GM18861 (cell line): Measurements from ENCODE around the gene NUDT22.

Experiments used
- ATAC-seq: cut with Tn5 transposase; IDR thresholded peaks from one replicate; pipeline ENCODE4 v1.9.1; 2021; ENCODE audit not compliant: unreplicated experiment

NUDT22 gene, protein sequence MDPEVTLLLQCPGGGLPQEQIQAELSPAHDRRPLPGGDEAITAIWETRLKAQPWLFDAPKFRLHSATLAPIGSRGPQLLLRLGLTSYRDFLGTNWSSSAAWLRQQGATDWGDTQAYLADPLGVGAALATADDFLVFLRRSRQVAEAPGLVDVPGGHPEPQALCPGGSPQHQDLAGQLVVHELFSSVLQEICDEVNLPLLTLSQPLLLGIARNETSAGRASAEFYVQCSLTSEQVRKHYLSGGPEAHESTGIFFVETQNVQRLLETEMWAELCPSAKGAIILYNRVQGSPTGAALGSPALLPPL

DNA sequence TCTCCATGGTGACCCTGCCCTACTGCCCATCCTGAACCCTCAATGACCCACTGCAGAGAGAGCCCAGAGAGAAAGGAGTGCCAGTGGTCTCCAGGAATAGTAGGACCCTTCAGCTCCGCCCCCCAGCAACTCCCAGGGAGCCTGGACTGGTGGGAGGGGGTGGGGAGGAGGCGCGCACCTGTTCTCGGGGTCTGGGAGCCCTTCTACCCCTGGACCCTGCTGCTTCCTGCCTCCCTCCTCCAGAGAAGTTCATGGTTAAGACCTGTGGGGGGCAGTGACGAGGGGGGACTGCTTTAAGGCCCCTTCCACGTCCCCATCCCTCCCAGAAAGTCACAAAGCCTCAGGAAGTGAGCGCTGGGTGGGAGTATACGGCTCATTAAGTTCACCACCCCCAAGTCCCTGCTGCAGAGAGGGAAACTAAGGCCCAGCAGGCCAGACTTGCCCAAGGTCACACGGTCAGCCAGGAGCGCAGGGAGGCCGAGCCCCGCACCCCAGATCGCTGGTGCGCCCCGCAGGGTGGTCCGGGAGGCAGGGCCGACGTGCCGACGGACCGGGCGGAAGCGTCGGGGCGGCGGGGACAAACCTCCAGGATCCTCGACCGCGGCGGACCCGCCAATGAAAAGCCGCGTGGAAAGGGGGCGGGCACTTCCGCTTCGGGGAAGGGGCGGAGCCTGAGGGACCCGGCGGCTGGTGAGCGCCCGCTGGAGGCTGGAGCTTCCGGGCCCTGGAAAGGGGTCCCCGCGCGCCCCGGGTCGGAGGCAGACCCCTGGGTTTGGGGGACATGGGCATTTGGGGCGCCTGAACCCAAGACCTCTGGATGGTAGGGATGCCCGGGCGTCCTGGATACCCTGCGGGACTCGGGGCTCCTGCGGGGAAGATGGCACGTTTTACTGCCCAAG is at the start of gene NUDT22, which contains the start of gene TRPT1:
TSS of gene NUDT22 (plus strand) at position 667 of the 899 bp plus-strand sequence. CDS start 379 bp downstream, outside the sequence.
TSS of gene TRPT1 (minus strand) at position 579 of the 899 bp plus-strand sequence. CDS start at position 253, 326 bp downstream.
- ATAC-seq: peak; percentile 35

DNA sequence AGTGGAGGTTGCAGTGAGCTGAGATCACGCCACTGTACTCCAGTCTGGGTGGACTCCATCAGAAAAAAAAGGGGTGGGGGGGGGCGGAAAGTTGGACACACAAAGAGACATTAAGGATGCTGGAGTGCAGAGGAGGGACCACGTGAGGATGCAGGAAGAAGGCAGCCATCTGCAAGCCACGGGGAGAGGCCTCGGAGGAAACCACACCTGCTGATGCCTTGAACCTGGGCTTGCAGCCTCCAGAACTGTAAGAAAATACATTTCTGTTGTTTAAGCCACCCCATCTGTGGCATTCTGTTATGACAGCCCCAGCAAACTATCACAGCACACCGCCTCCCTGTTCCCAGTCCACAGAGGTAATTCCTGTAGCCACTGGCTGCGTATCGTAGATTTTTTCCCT is 49.3 kb upstream of the NUDT22 start:
- no peak for ATAC-seq

DNA sequence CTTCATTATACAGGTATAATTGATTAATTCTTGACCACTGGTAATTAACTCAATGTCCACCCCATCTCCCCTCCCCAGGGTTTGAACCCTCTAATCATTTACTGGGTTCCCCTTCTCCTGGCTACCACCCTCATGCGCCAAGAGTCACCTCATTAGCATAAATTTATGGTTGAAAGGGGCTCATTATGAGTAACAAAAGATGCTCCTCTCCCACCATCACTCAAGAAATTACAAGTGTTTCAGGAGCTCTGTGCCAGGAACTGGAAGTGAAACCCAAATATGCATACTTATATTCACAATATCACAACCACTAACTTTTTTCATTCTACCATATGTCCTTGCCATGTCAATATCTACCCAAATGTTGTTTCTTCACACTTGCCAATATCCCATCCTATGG is 47.9 kb upstream of the NUDT22 start:
- ATAC-seq: no peak

DNA sequence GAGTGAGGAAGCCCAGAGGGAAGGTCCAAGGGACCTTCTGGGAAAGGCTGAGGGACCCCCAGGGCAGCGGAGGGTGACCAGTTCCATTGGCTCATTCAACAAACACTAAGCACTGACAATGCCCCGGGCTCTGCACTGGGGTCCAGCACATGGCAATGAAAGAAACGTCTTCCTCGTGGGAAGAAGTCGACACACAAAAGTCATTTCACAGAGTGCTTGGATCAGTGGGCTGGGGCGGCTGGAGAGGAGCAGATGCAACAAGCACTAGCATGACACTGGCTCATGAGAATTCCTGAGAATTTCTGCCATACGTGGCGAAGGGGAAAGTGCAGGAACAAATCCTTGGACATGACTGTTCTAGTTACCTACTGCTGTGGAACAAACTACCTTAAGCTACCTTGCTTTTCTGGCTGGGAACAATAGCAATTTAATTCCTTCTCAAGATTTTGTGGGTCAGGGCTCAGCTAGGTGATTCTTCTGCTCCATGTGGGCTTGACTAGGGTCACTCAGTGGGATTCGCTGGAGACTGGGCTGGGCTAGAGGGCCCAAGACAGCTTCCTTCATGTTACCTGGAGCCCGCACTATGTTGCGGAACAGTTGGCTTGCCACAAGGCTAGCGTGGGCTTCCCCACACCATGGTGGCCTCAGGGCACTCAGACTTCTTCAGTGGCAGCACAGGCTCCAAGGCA is 47.0 kb upstream of the NUDT22 start:
- no peak for ATAC-seq

DNA sequence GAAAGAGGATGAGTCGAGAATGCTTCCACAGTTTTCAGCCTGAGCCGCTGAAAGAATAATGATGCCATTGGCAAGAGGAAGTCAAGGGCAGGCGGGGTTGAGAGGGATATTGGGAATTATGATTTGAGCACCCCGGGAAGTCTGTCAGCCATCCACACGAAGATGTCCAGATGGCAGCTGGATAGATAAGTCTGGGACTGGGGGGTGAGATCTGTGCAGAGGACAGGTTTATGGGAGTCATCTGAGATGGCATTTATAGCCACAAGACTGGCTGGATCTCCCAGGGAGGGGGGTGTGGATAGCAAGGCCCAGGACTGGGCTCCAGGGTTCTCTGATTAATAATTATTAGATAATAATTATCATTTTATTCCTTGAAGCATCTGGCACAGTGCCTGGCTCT is 45.2 kb upstream of the NUDT22 start:
- ATAC-seq: no peak

DNA sequence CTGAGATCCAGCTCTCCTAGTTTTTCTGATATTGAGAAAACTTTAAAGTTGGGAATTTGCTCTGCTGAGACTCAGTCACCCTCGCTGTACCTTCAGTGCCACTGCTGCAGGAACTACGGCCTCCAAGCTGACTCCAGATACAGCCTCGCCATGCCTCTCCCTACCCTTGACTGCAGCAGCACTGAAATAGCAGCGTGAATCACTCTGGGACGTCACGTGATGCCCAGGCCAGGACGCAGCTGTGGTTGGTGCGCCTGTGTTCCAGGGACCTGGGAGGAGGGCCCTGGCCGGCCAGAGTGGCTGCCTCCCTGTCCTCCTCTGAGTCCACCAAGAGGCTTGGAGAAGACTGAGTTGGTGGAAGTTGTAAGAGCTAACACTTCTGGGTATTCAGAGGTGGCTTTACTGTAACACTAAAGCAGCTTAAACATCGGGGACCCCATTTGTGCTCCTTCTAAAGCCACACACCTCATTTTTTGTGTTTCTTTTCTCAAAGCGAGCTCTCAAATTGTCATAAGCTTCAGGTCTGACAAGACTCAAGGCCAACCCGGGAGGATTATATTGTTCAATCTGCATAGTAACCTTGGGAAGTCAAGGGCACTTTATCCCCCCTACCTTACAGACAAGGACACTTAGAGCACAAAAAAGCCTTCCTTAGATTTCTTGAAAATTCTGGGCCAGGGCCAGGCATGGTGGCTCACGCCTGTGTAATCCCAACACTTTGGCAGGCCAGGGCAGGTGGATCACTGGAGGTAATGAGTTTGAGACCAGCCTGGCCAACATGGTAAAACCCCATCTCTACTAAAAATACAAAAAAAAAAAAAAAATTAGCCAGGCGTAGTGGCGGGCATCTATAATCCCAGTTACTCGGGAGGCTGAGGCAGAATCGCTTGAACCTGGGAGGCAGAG is 44.3 kb upstream of the NUDT22 start:
- ATAC-seq: no peak

DNA sequence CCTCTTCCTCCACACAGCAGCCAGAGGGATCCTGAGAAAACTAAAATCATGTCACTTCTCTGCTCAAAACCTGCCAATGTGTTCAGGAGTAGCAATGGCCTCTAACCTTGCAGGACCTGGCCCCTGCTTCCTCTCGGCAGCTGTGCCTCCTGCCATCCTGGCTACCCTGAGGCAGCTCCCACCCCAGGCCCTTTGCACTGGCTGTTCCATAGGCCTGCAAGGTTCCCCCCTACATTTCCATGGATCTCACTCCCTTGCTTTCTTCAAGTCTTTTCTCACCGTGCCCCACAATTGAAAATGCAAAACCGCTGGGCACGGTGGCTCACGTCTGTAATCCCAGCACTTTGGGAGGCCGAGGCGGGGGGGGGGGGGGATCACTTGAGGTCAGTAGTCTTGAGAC is 42.2 kb upstream of the NUDT22 start:
- no peak for ATAC-seq

DNA sequence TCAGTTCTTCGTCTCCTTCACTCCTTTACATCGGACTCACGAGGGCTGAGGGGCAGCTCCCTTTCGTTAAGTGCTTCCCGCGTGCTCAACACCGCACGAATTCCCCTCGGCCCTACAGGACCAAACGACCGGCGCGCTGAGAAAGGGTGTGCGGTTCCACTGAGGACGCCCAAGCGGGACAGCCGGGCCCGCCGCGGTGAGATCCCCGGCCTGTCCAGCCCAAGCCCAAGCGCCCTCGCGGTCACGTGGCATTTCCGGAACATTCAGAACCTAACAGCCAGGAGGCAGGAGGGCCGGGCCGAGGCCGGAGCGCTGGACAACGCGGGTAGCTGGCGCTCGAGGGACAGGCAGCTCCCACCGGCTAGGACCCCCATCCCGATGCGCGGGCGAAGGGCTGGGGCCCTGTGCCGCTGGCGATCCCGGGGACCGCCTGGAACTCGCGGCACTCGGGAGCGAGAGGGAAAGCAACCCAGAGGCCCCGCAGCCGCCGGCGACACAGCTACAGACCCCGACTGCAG is 40.8 kb upstream of the NUDT22 start:
- peak; percentile 11 for ATAC-seq

DNA sequence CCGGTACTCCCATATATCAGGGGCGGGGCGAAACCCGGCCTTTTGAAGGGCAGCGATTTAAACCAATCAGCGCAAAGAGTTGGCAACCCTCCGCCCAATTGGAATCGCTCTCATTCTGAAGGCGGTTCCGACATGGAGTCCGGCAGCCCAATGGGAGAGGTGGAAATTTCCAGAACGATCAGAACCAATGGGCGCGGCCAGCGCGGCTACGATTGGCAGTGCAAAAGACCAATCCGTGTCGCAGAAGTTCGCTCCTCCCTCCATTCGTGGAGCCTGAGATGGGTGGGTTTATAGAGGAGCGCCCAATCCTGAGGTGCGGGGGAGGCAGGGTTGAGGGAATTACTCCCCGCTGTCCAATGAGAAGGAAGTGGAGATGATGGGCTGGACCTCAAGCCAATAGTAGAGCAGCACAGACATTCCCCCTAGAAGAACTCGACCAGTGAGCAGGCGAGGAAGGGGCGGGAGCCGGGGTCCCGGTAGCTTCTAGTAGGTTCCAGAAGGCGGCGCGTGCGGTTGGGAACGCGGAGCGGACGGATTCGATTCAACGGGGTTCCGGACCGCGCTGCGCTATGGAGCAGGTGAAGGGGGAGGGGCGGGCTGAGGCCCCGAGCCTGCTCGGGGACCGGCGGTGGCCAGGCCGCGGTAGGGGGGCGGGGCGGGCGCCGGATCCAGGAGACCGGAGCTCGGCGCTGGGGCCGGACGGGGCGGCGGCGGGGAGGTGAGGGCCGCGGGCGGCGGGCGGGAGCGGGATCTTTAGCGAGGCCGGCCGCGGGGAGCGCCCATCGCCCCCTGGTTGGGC is 40.2 kb upstream of the NUDT22 start, which contains the start of gene STIP1:
TSS of gene STIP1 (plus strand) at position 479 of the 799 bp plus-strand sequence. CDS start at position 570, 91 bp downstream.
- peak; percentile 81 for ATAC-seq

DNA sequence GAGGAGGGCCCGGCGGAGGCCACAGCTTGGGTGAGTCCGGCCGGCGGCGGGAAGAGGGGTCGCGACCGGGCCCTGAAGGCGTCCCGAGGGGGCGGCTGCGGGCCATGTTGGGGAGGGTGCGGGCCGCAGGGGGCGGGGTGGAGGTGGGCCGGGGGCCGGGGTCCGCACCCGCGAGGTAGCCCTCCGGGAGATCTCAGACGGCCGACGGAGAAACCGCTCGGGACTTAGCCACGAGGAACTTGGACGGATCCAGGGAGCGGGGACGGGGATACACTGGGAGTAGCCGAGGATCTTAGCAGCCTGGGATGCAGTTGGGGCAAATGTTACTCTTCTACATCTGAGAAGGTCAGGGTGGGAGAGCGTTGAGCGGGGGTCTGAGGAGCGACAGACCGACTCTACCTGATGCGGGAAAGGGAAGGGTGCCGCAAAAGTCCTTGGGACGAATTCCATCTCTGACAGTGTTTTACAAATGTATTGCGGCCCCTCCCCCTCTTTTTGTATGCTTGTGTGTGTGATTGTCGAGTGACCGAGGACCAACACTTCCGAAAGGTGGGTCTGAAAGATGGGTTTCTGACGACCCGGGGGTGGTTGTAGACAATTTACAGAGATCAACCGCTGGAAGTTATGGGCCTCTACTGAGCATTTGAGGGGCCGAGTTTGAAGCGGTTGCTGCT is 39.4 kb upstream of the NUDT22 start:
- no peak for ATAC-seq

DNA sequence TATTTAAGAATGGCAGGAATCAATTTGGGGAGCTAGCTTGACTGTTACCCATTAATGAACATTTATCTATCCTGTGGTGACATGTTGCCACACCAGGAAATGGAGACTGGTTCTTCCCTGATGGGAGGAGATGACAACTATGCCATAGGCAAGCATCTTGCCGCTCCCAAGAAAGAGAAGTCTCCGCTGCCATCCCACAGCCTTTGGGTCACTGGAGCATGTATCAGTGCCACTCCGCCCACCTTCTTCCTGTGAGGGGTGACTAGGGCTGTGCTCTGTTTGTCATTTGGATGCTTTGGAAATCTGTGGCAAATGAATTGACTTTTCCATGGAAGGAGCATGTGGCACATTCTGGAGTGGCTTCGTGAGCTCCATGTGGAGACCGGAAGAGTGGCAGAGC is 33.6 kb upstream of the NUDT22 start:
- no peak for ATAC-seq

DNA sequence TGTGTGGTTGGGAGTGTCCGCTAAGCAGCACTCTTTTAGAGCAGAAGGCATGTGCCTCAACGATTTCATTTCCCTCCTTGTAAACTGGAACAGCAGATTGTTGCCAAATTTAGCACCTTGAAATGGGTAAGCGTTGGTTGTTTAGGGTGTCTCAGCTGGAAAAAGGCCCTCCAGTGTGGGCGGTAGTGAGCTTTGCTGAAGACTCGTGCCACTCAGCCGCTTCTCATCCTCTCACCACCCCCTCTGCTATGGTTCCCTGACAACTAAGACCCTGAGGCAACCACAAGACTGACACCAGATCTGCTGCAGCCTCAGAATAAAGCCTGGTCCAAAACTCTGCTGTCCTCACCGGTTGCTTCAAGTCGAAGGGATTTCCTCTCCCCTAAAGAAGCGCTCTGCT is 29.4 kb upstream of the NUDT22 start:
- no peak for ATAC-seq

DNA sequence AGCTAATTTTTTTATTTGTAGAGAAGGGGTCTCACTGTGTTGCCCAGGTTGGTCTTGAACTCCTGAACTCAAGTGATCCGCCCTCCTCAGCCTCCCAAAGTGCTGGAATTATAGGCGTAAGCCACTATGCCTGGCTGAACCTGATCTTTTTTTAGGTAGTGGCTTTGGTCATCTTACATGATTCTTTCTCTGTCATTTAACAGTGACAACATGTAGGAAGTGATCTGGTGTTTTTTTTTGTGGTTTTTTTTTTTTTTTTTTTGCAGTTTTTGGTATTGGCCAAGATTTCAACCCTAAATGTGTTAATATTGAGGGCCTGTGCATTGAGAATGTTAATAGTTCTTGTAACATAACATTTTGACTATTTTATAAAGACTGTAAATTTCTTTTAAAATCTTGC is 27.6 kb upstream of the NUDT22 start:
- ATAC-seq: no peak

DNA sequence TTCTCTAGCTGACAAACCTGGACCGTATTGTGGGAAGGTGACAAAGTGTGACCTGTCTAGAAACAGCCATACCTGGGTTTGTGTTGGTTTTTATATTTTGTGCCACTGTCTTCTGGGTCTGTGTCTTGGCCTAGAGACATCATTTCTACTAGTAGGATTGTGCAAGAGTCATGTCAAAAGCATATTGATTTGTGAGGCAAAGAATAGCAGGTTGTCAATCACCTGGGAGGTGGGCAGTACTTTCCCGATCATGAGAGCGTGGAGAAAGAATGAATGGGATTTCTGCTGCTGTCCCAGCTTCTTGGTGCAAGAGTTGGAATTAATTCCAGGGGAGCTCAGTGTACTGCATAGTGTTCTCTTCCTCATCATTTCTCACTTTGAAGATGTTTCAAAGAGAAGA is 24.5 kb upstream of the NUDT22 start:
- no peak for ATAC-seq

DNA sequence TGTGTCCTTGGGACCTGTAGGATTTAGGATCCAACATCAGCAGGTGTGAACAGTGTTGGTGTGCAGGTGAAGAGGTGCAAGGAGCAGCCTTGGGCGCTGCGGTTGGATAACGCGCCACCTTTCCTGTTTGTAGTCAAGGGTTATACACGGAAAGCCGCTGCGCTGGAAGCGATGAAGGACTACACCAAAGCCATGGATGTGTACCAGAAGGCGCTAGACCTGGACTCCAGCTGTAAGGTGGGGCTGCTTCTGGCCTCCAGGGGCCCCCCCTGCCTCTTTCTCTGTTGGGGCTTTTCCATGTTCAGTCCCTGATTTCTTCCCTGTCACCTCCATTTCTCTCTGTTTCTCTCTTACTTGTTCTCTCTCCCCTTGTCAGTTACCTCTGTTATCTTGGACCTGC is 23.1 kb upstream of the NUDT22 start:
- no peak for ATAC-seq

DNA sequence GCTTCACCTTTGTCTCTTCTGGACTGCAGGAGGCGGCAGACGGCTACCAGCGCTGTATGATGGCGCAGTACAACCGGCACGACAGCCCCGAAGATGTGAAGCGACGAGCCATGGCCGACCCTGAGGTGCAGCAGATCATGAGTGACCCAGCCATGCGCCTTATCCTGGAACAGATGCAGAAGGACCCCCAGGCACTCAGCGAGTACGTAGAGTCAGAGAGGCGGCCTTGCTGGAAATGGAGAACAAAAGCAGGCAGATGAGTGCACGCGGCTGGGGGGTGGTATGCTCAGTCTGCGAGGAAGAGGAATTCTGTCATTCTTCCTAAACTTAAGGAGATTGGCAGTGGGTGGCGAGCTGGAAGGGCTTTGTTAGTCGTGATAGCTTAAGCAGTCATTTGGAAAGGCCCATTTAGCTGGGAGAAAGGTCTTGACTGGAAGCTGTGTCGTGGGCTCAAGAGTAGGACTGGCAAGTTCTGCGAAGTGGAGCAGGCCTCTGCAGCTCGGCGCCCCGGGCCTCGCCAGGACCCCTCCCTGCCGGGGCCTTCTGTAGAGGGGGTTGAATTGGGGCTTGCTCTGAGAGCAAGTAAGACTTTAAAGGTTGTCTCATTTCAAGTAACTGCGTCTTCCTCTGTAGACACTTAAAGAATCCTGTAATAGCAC is 22.5 kb upstream of the NUDT22 start:
- ATAC-seq: no peak

DNA sequence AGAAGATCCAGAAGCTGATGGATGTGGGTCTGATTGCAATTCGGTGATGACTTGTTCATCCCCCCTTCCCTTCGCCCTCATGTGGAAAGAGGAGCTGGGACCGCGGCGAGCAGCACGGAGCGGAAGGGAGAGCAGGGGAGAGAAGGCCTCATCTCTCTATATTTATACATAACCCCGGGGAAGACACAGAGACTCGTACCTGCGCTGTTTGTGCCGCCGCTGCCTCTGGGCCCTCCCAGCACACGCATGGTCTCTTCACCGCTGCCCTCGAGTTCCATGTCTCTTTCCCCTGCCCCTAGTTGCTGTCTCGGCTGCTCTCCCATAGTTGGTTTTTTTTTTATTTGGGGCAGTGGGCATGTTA is 22.0 kb upstream of the NUDT22 start:
- no peak for ATAC-seq

DNA sequence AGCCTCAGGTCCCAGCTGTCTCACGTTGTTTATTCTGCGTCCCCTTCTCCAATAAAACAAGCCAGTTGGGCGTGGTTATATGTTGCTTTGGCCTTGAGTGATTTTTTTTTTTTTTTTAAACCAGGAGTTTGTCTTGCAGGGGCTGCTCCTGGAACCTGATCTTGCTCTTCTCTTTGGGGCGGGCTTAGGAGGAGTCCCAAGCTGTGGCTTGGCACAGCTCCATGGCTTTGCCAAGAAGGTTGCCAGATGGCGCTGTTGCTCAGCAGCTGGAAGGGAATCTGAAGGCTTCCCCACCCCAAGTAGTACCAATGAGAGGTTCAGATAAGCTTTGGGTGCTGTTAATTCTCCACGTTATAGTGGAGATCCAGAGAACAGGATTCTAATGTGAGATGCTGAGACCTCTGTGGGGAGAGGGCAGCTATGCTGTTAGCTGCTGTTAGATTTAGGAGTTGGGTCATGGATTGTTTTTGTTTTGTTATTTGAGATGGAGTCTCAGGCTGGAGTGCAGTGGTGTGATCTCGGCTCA is 21.5 kb upstream of the NUDT22 start:
- ATAC-seq: no peak
